ENCODE results near the gene JUNB.
"Not testable (repeated sequence)": the region's sequence is repeated elsewhere in the genome, so short reads cannot be mapped to it uniquely, and the experiment has no call there.

Gene JUNB

DNA sequence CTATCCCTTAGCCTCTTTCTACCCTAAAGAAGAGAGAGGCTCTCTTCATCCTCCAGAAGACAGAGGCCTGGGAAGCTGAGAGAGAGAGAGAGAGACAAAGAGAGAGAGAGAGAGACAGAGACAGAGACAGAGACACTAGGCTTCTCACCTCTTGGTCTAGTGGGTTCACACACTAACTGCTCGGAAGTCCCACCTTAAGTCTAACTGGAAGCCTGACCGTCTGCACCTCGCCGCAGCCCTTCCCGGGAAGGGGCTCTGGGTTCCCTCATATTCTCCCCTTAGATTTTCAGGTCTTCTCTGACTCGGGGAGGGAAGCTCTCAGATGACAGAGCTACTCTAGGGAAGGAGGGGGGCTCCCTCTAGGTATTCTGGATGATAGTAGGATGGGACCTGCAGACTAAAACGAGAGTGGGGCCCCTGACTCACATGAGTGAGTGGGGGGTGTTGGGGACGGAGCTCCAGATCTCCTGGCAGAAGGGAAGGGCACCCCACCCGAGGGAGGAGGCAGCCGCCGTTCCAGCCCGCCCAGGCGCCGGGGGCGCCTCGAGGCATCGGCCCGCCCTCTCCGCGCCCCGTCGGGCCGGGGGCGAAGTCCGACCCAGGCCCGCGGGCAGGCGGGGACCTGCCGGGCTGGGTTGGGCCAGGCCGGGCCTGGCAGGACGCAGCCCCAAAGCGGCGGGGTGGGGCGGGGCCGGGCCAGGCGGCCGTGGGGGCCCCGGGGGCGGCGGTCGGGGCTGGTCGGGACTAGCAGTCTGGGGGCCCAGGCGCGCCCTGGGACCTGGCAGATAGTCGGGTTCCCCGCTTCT lies 2.0 kb upstream of the JUNB start:
- no peak for DNase-seq (ENCODE audit: low read depth)

DNA sequence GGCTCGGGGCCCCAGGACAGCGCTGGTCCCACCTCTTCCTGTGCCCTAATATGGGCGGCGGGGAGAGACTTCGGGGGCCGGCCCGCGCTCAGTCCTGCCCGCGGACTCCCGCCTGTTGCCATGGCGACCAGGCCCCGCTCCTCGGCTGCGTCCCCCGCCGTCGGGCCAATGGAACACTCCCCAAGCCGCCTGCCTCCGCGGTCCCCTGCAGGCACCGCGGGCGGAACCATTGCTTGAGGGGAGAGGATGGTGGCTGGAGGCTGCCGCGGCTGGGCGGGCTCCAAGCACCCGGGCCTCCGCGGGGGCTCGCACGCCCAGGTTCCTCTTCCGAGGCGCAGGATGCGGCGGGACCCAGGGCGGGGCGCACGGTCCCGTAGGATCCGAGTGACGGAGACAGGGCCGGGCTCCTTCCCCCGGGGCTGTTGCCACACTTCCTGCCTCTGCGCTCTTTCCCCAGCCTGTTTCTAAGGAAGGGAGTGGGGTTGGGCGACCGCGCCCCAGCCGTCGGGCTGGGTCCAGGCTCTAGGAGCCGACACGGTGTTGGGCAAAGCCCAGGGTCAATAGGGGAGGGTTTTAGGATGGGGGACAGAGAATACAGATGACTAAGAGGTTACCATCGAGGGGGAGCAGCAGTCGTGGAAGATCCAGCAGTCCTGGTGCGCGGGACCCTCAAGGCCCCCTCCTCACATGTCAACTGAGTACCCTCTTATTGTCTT lies 1.2 kb upstream of the JUNB start:
- peak; percentile 84 for DNase-seq (ENCODE audit: low read depth)

DNA sequence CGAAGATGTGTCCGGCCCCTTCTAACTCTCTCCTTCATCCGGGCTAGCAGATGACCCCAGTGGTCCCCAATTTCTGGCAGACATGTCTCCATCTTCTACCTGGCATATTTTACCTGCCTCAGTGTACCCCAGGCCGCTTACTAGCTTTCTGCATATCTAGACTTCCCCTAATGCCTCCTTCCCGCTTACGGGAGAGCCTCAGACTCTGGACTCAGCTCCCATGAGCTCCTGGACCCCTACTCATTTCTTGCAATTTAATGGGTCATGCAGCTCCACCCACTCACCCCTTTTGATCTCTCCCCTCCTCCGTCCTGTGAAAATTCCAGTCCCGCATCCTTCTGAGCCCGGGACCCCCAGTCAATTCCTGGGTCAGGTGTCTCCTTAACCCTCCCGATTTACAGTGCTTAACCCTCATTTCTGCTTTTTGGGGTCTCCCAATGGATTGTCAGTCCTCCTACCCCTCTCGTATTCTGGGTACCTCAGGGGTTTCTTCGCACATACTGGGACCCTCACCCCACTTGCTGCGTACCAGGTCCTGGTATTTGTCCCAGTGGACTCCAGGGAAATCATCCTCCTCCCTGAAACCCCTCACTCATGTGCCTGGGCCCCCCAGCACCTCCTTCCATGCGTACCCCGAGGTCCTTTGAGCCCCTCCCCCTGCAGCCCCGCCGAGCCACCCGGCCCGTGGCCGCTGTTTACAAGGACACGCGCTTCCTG lies 500 bp upstream of the JUNB start:
- DNase-seq (ENCODE audit: low read depth): no peak

DNA sequence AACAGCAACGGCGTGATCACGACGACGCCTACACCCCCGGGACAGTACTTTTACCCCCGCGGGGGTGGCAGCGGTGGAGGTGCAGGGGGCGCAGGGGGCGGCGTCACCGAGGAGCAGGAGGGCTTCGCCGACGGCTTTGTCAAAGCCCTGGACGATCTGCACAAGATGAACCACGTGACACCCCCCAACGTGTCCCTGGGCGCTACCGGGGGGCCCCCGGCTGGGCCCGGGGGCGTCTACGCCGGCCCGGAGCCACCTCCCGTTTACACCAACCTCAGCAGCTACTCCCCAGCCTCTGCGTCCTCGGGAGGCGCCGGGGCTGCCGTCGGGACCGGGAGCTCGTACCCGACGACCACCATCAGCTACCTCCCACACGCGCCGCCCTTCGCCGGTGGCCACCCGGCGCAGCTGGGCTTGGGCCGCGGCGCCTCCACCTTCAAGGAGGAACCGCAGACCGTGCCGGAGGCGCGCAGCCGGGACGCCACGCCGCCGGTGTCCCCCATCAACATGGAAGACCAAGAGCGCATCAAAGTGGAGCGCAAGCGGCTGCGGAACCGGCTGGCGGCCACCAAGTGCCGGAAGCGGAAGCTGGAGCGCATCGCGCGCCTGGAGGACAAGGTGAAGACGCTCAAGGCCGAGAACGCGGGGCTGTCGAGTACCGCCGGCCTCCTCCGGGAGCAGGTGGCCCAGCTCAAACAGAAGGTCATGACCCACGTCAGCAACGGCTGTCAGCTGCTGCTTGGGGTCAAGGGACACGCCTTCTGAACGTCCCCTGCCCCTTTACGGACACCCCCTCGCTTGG lies 966 bp downstream of the JUNB start:
- DNase-seq (ENCODE audit: low read depth): no peak

DNA sequence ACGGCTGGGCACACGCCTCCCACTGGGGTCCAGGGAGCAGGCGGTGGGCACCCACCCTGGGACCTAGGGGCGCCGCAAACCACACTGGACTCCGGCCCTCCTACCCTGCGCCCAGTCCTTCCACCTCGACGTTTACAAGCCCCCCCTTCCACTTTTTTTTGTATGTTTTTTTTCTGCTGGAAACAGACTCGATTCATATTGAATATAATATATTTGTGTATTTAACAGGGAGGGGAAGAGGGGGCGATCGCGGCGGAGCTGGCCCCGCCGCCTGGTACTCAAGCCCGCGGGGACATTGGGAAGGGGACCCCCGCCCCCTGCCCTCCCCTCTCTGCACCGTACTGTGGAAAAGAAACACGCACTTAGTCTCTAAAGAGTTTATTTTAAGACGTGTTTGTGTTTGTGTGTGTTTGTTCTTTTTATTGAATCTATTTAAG lies 1.6 kb downstream of the JUNB start:
- no peak for DNase-seq (ENCODE audit: low read depth)

DNA sequence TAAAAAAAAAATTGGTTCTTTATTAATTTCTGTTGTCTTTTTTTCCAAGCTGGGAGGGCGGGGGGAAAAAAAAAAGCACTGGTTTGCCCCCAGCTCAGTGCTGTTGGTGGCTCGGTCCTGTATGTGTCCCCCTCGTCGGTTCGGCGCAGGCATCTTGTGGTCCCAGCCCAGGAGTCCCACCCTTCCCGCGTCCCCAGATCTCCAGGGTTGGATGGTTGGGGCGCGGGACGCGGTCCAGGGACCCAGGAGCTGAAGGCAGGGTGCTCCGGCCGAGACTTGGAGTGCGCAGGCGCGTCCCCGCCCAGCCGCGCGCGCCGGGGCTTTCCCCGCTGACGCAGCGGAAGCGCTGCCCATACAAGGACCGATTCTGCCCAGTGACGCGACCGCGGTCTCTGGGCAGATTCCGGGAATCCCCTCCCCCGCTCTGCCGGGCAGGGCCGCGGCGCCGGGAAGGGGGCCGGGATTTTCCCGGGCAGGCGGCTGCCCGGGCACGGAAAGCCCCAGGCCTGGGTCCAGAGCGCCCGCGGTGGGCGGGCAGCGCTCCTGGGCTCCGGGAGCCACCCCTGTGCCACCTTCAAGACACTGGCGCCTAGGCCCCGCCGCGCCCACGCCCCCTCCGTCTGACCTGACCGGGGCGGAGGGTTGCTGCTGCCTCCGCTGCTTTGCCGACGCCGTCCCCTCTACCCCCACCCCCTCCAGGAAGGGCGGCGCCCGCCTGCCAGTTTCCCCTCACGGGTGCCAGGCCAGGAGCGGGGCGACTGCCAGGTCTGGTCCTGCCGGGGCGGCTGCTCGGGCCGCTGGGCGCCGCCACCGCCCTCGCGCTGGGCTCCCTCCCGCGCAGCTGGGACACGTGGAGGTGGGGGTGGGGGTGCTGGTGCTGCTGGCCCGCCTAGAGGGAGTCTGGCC lies 2.3 kb downstream of the JUNB start:
- DNase-seq (ENCODE audit: low read depth): peak; percentile 92

DNA sequence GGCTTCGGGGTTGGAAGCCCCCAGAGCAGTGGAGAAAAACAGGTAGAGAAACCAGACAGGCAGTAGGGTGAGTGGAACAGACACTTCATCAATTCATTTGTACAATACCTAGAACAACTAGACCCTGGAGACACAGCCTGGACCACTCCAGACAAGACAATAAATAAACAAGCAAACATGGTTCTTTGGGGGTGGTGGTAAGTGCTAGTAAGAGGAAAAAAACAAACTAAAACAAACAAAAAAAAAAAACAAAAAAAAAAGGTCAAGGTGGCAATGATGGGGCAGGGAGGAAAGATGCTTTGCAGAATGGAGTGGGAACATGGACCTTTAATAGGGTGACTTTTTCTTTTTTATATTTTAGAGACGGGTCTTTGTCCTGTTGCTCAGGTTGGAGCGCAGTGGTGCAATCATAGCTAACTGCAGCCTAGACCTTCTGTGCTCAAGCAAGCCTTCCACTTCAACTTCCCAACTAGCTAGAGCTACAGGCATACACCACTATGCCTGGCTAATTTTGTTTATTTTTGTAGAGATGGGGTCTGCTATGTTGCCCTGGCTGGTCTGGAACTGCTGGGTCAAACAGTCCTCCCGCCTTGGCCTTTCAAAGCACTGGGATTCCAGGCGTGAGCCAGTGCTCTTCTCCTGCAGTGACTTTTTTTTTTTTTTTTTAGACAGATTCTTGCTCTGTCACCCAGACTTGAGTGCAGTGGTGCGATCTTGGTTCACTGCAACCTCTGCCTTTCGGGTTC lies 3.1 kb downstream of the JUNB start:
- DNase-seq (ENCODE audit: low read depth): no peak

DNA sequence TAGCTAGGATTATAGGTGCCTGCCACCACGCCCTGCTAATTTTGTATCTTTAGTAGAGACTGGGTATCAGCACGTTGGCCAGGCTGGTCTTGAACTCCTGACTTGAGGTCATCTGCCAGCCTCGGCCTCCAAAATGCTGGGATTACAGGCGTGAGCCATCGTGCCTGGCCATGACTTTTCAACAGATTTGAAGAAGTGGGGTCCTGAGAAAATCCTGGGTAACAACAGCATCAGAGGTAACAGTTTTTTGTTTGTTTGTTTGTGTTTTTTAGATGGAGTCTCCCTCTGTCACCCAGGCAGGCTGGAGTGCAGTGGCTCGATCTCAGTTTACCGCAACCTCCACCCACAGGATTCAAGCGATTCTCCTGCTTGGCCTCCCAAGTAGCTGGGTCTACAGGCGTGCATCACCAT lies 3.7 kb downstream of the JUNB start:
- DNase-seq (ENCODE audit: low read depth): no peak

DNA sequence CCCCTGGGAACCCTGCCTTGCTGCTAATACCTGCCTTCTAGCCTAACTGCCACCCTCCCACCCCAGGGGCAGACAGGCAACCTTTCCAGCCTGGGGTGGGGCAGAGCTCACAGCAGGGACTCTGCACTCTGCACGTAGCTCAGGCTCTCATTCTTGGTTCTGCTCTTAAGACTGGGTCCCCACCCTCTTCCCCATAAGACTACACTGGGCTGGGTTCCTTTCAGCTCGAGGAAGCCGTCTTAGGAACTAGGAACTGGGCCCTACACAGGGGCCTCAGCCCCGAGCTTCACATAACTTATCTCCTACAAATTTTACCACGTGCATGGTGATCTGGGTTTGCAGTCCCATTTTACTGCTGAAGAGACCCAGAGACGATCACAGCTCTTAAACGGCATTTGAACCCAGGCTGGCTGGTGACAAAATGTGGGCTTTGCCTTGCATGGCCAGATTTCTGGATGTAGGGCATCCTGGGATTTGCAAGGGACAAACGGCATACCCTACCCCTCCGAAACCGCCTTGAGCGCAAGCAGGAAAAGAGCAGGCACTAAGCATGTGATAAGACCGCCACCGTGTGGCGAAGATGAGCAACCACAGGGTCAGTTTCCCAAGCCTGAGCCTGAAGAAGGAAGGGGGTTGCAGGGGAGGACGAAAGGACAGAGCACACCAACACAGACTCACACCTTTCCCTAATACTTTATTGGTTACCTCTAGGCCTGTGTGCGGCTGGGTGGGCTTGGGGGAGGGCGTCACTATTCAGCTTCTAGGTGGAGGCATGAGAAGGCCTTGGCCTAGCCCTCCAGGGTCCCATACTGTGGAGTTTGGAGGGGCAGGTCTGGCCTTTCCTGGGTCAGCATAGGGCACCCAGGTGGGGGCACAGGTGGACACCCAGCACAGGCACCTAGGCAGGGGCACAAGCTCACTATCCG lies 5.1 kb downstream of the JUNB start:
- DNase-seq (ENCODE audit: low read depth): no peak

DNA sequence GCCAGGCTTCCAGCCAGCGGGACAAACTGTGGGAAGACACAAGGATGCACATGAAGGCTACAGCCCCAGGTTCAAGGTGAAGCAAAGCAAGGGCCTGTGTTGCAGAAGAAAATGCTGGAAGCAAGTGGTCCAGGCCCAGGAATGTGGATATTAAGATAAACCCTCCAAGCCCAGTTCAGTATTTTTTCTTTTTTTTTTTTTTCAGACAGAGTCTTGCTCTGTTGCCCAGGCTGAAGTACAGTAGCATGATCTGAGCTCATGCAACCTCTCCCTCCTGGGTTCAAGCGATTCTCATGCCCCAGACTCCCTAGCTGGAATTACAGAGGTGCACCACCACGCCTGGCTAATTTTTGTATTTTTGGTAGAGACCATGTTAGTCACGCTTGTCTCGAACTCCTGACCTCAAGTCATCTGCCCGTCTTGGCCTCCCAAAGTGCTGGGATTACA lies 5.9 kb downstream of the JUNB start:
- no peak for DNase-seq (ENCODE audit: low read depth)

DNA sequence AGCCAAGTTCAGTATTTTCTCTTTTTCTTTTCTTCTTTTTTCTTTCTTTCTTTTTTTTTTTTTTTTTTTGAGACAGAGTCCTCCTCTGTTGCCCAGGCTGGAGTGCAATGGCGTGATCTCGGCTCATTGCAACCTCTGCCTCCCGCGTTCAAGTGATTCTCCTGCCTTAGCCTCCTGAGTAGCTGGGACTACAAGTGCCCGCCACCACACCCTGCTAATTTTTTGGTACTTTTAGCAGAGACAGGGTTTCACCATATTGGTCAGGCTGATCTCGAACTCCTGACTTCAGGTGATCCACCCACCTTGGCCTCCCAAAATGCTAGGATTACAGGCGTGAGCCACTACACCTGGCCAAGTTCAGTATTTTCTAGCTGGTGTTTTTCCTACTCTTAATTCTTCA lies 6.3 kb downstream of the JUNB start:
- DNase-seq (ENCODE audit: low read depth): not testable (repeated sequence)

DNA sequence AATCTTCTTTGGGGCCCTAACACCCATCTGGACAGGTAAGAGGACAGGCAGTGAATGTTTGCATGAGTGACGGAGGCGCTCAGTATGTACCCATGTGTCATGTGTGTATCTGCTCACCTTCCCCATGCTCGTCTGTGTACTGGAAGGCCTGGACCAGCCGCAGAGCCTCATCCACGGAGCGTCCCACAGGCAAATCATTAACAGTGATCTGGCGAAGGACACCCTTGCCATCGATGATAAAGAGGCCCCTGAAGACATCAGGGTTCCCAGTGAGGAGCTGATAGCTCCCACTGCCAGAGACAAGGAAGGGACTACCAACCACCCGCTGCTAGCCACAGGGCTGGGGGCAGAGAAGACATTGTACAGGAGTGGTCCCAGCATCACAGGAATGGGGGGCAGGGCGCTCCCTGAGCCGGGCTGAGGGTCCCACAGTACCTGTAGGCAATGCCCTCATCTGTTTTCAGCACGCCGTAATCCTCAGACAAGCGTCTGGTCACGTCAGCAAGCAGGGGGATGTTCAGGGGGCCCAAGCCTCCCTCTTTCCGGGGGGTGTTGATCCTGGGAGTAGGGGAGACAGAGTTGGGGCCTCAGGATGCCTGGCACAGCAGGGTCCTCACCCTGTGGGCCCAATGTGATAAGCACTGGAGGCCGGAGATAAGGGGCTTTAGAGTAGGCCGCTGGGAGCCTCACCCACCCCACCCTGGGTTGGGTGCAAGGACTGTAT lies 8.6 kb downstream of the JUNB start:
- no peak for DNase-seq (ENCODE audit: low read depth)

DNA sequence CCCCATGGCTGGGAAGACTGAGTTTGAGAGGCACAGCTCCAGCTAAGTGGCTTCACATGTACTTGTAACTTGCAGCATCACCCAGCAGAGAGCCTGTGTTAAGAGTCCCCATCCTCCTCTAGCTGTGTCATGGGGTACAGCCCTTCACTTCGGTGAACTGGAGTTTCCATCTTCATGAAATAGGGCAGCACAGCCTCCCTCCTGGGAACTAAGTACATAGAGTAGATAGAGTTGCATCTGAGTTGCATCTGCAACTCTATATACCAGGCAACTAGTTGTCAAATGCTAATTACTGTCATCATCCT lies 9.1 kb downstream of the JUNB start:
- DNase-seq (ENCODE audit: low read depth): no peak

DNA sequence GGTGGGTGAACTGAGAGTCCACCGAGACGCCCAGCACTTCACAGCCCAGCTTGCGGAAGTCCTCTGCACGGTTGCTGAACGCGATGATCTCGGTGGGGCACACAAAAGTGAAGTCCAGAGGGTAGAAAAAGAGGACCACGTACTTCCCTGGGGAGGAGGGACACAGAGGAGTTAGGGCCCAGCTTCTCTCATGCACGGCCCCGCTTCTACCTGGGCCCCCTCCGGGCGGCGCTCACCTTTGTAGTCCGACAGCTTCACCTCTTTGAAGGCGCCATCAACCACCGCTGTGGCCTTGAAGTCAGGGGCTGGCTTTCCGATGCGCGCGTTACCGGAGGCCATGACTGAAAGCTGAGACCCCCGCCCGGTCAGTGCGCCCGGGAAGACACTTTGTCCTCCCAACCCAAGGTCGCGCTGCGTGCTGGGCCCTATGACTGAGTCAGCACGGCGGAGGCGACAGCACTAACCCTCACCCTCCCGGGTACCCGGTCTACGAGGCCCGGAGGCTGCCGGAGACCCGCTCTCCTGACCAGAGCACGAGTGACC lies 9.7 kb downstream of the JUNB start:
- DNase-seq (ENCODE audit: low read depth): no peak

DNA sequence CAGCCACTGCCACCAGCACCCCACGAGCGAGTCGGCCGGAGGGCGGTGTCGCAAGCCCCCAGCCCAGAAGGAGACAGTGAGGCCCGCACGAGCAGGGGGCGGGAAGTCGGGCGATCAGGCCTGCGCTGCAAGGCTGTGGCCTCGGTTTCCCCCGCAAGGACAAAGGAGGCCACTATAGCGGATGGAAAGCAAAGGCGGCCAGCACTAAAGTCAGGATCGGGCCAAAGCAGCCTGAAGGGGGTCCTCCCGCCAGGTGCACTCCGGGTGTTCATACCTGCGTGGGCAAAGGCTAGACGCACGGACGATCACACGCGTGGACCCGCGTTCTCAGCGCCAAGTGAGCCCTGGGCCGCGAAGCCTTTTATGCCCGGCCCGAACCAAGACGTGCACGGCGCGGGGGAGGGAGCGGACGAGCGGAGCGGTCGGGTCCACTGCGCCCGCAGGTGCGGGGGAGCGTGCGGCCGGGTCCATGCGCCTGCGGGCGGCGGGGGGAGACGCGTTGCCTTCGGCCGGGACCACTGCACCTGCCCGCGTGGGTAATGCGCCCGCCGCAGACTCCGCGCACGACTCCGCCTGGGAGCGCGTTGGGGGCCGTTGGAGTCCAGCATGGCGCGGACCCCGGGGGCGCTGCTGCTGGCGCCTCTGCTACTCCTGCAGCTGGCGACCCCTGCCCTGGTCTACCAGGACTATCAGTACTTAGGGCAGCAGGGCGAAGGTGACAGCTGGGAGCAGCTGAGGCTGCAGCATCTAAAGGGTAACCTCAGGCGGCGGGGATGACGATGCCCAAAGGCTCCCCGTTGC lies 10.4 kb downstream of the JUNB start, which contains the start of the genes PRDX2 and THSD8:
PRDX2 (minus strand) TSS at position 335 of the 801 bp plus-strand sequence. CDS start 539 bp downstream, outside the sequence.
THSD8 (plus strand) TSS at position 604 of the 801 bp plus-strand sequence; CDS start at position 607, 3 bp downstream.
- DNase-seq (ENCODE audit: low read depth): peak; percentile 61

DNA sequence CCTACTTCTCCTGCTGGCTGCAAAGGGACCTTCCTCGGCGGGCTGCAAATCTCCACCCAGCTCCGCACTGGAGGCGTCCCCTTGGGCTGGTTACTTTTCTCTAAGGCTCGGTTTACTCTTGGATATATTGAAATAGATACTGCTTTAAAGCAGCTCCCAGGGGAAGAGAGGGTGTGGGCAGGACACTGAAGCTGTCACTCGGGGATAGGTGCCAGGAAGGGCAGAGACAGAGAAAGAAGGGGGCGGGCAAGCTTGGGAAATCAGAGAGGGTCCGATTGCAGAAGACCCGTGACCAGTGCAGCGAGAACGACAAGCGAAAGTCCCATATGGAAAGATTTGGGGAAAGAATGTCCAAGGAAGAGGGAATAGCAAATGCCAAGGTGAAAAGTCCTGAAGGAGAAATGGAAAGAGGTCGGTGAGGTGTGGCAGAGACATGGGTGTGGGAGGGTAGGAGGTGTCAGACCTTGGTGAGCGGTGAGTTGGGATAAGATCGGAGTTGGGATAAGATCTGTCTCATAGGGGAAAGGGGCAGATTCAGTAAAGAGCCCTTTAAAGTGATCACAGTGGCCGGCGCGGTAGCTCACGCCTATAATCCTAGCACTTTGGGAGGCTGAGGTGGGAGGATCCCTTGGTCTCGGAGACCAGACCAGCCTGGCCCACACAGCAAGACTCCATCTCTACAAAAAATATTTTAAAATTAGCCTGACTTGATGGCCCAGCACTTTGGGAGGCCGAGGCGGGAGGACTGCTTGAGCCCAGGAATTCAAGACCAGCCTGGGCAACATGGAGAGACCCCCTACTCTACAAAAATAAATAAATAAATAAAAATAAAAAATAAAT lies 11.2 kb downstream of the JUNB start:
- no peak for DNase-seq (ENCODE audit: low read depth)
